ENCODE results near the gene CDX2. TPM values are rescaled to one million over a fixed set of nuclear protein-coding genes. Genes with fewer than 3 reads are reported as not detected.
"Not testable (repeated sequence)": the region's sequence is repeated elsewhere in the genome, so short reads cannot be mapped to it uniquely, and the experiment has no call there.

CDX2 gene
- 0.04 TPM in 1 of 2 replicates, not detected in the other for total RNA-seq (2014; rRNA removed; shearing (Covaris generic))

GRCh38 chr13:27969082-27969865 is at the start of gene CDX2:
Gene CDX2 (minus strand): TSS chr13:27969315. CDS start chr13:27969006, 309 bp downstream.
- peak; percentile 84 for DNase-seq
- Histone ChIP-seq H3K36me3 (replicated peaks; ENCODE audit: control insufficient read depth, insufficient read depth, low read length) (no peaks in the 10 kb centered on the region), H3K27me3 (ENCODE audit: control insufficient read depth, insufficient read depth, low read length) (peaks cover 98% of the 10 kb centered on the region), H3K4me3 (ENCODE audit: insufficient read depth, low read depth, low read length) (peak within 1 kb of the TSS; percentile 37)

GRCh38 chr13:28014301-28014700 is 45.2 kb upstream of the CDX2 start:
- Histone ChIP-seq H3K27me3 (ENCODE audit: control insufficient read depth, insufficient read depth, low read length) (no peaks in the 10 kb centered on the region), H3K4me3 (ENCODE audit: insufficient read depth, low read depth, low read length) (no peak overlapping the region), H3K36me3 (replicated peaks; ENCODE audit: control insufficient read depth, insufficient read depth, low read length) (no peaks in the 10 kb centered on the region)
- DNase-seq: no peak

GRCh38 chr13:28013482-28013881 is 44.4 kb upstream of the CDX2 start:
- Histone ChIP-seq H3K36me3 (replicated peaks; ENCODE audit: control insufficient read depth, insufficient read depth, low read length) (no peaks in the 10 kb centered on the region), H3K27me3 (ENCODE audit: control insufficient read depth, insufficient read depth, low read length) (no peaks in the 10 kb centered on the region), H3K4me3 (ENCODE audit: insufficient read depth, low read depth, low read length) (no peak overlapping the region)
- DNase-seq: no peak

GRCh38 chr13:28012896-28013295 is 43.8 kb upstream of the CDX2 start:
- no peak for DNase-seq
- no peaks in the 10 kb centered on the region for H3K36me3 ChIP-seq (replicated peaks; ENCODE audit: control insufficient read depth, insufficient read depth, low read length)
- no peaks in the 10 kb centered on the region for H3K27me3 ChIP-seq (ENCODE audit: control insufficient read depth, insufficient read depth, low read length)
- no peak overlapping the region for H3K4me3 ChIP-seq (ENCODE audit: insufficient read depth, low read depth, low read length)

- no peak overlapping the region for H3K4me3 ChIP-seq (ENCODE audit: insufficient read depth, low read depth, low read length)
- H3K36me3 ChIP-seq (replicated peaks; ENCODE audit: control insufficient read depth, insufficient read depth, low read length): no peaks in the 10 kb centered on the region
- no peak for DNase-seq
- no peaks in the 10 kb centered on the region for H3K27me3 ChIP-seq (ENCODE audit: control insufficient read depth, insufficient read depth, low read length)
These were observed 43.3 kb upstream of the CDX2 start for GRCh38 chr13:28012383-28012782.

GRCh38 chr13:28010046-28010445 is 40.9 kb upstream of the CDX2 start:
- DNase-seq: no peak
- Histone ChIP-seq H3K4me3 (ENCODE audit: insufficient read depth, low read depth, low read length) (no peak overlapping the region), H3K36me3 (replicated peaks; ENCODE audit: control insufficient read depth, insufficient read depth, low read length) (no peaks in the 10 kb centered on the region), H3K27me3 (ENCODE audit: control insufficient read depth, insufficient read depth, low read length) (no peaks in the 10 kb centered on the region)

GRCh38 chr13:28005016-28005415 is 35.9 kb upstream of the CDX2 start:
- H3K27me3 ChIP-seq (ENCODE audit: control insufficient read depth, insufficient read depth, low read length); DNase-seq; H3K4me3 ChIP-seq (ENCODE audit: insufficient read depth, low read depth, low read length); H3K36me3 ChIP-seq (replicated peaks; ENCODE audit: control insufficient read depth, insufficient read depth, low read length): not testable (repeated sequence)

GRCh38 chr13:28002886-28003698 is 34.0 kb upstream of the CDX2 start:
- Histone ChIP-seq H3K36me3 (replicated peaks; ENCODE audit: control insufficient read depth, insufficient read depth, low read length) (no peaks in the 10 kb centered on the region), H3K27me3 (ENCODE audit: control insufficient read depth, insufficient read depth, low read length) (no peaks in the 10 kb centered on the region), H3K4me3 (ENCODE audit: insufficient read depth, low read depth, low read length) (no peak overlapping the region)
- DNase-seq: no peak

GRCh38 chr13:28001837-28002473 is 32.8 kb upstream of the CDX2 start:
- Histone ChIP-seq H3K36me3 (replicated peaks; ENCODE audit: control insufficient read depth, insufficient read depth, low read length) (no peaks in the 10 kb centered on the region), H3K27me3 (ENCODE audit: control insufficient read depth, insufficient read depth, low read length) (no peaks in the 10 kb centered on the region), H3K4me3 (ENCODE audit: insufficient read depth, low read depth, low read length) (no peak overlapping the region)
- no peak for DNase-seq

GRCh38 chr13:28001049-28001448 is 31.9 kb upstream of the CDX2 start:
- Histone ChIP-seq H3K27me3 (ENCODE audit: control insufficient read depth, insufficient read depth, low read length) (no peaks in the 10 kb centered on the region), H3K4me3 (ENCODE audit: insufficient read depth, low read depth, low read length) (no peak overlapping the region), H3K36me3 (replicated peaks; ENCODE audit: control insufficient read depth, insufficient read depth, low read length) (no peaks in the 10 kb centered on the region)
- no peak for DNase-seq

- peak; percentile 62 for DNase-seq
- H3K4me3 ChIP-seq (ENCODE audit: insufficient read depth, low read depth, low read length): no peak overlapping the region
These were observed 31.5 kb upstream of the CDX2 start for GRCh38 chr13:28000567-28000966.

GRCh38 chr13:27997904-27998522 is 28.9 kb upstream of the CDX2 start:
- H3K27me3 ChIP-seq (ENCODE audit: control insufficient read depth, insufficient read depth, low read length): no peaks in the 10 kb centered on the region
- H3K36me3 ChIP-seq (replicated peaks; ENCODE audit: control insufficient read depth, insufficient read depth, low read length): no peaks in the 10 kb centered on the region
- no peak overlapping the region for H3K4me3 ChIP-seq (ENCODE audit: insufficient read depth, low read depth, low read length)
- DNase-seq: peak; percentile 60

More at GRCh38 chr13:28000567-28000966, 31.5 kb upstream of the CDX2 start:
- Histone ChIP-seq H3K27me3 (ENCODE audit: control insufficient read depth, insufficient read depth, low read length) (no peaks in the 10 kb centered on the region), H3K36me3 (replicated peaks; ENCODE audit: control insufficient read depth, insufficient read depth, low read length) (no peaks in the 10 kb centered on the region)

- Histone ChIP-seq H3K36me3 (replicated peaks; ENCODE audit: control insufficient read depth, insufficient read depth, low read length) (no peaks in the 10 kb centered on the region), H3K27me3 (ENCODE audit: control insufficient read depth, insufficient read depth, low read length) (peaks cover 3% of the 10 kb centered on the region; the same call in 1 of the 2 replicates), H3K4me3 (ENCODE audit: insufficient read depth, low read depth, low read length) (no peak overlapping the region)
- no peak for DNase-seq
These were observed 22.8 kb upstream of the CDX2 start for GRCh38 chr13:27991881-27992280.

GRCh38 chr13:27988520-27988919 is 19.4 kb upstream of the CDX2 start, which contains the start of gene URAD:
Gene URAD (minus strand): TSS chr13:27988693. CDS start chr13:27988637, 56 bp downstream.
- DNase-seq: no peak
- H3K36me3 ChIP-seq (replicated peaks; ENCODE audit: control insufficient read depth, insufficient read depth, low read length): no peaks in the 10 kb centered on the region
- peaks cover 16% of the 10 kb centered on the region for H3K27me3 ChIP-seq (ENCODE audit: control insufficient read depth, insufficient read depth, low read length)
- no peak within 1 kb of the TSS for H3K4me3 ChIP-seq (ENCODE audit: insufficient read depth, low read depth, low read length)
